HCT116 (cell line): Measurements from ENCODE around the gene PDIA3. TPM values are rescaled to one million over a fixed set of nuclear protein-coding genes. Genes with fewer than 3 reads are reported as not detected.
"Not testable (repeated sequence)": the region's sequence is repeated elsewhere in the genome, so short reads cannot be mapped to it uniquely, and the experiment has no call there.

Experiments used
- ATAC-seq: fragments of 200-7000 bp; cut with Tn5 transposase; 2 replicates; pipeline ENCODE4 v1.9.1; 2020; ENCODE audit warnings: mild to moderate bottlenecking, moderate library complexity
- Bru-seq: library from RNA; stranded (reverse); fragments of 400-500 nt; gene quantifications from one replicate; lab custom pipeline; 2021; lab: Mats Ljungman, UMichigan
- BruChase-seq, 2 experiments: library from RNA; stranded (reverse); fragments of 400-500 nt; gene quantifications; one replicate each; lab custom pipeline; 2021; lab: Mats Ljungman, UMichigan
- BruUV-seq: library from RNA; stranded (reverse); fragments of 400-500 nt; replicated peaks from 2 replicates; lab custom pipeline; 2021; lab: Mats Ljungman, UMichigan
- CTCF ChIA-PET: fragments of 300-600 bp; sonication (Branson Sonifier 250); formaldehyde crosslinking; loops from one replicate; lab custom pipeline; 2021; ENCODE audit warnings: antibody characterized with exemption; lab: Charles Lee
- POLR2A ChIA-PET: fragments of 300-600, 350-600 bp; sonication (Branson Sonifier 250); formaldehyde crosslinking; loops from one replicate; lab custom pipeline; 2021; ENCODE audit warnings: antibody characterized with exemption; lab: Charles Lee
- RAD21 ChIA-PET, 2 experiments: fragments of 300-600 bp; sonication (Branson Sonifier 250); formaldehyde crosslinking; loops; one replicate each; lab custom pipeline; 2023; ENCODE audit warnings: low total read pairs in 2 of 2; ENCODE audit not compliant: uncharacterized antibody in 2 of 2, unreplicated experiment in 2 of 2, low non-redundant PET in 1 of 2; lab: Charles Lee
- DNase-seq: peaks from one replicate; pipeline ENCODE4 v3.0.0-alpha.2; 2010; ENCODE audit warnings: low read depth, low spot score
- H2AFZ ChIP-seq: fragments of 200-600 bp; shearing (Covaris generic), sonication (generic); 2 replicates; pipeline ENCODE4 v1.6.1; 2017; ENCODE audit warnings: low read depth, mixed run types, mixed read lengths, antibody characterized with exemption, low read length; ENCODE audit not compliant: poor library complexity, severe bottlenecking
- H3K27ac ChIP-seq: 2 replicates; pipeline ENCODE4 v1.5.1; 2012; ENCODE audit warnings: low read depth, low read length
- H3K27me3 ChIP-seq: fragments of 200-600 bp; sonication (generic); 2 replicates; pipeline ENCODE4 v1.6.1; 2016; ENCODE audit warnings: mixed run types, low read length, mixed read lengths; ENCODE audit not compliant: insufficient read depth
- H3K36me3 ChIP-seq, 2 experiments: fragments of 200-500 bp in 1 of 2; fragments of 200-600 bp in 1 of 2; sonication (Bioruptor generic) in 1 of 2; sonication (generic) in 1 of 2; 2 replicates each; pipeline versions ENCODE4 v1.5.1 to v1.6.1; 2014 to 2016; ENCODE audit warnings: low read length in 2 of 2, inconsistent platforms in 1 of 2, mixed read lengths in 1 of 2, mixed run types in 1 of 2; ENCODE audit not compliant: insufficient read depth in 2 of 2, control insufficient read depth in 1 of 2
- H3K4me1 ChIP-seq, 2 experiments: fragments of 200-600 bp in 1 of 2; sonication (generic) in 1 of 2; 2 replicates each; pipeline versions ENCODE4 v1.5.1 to v1.6.1; 2012 to 2017; ENCODE audit warnings: low read length in 2 of 2, inconsistent platforms in 1 of 2, mild to moderate bottlenecking in 1 of 2, mixed read lengths in 1 of 2, mixed run types in 1 of 2, moderate library complexity in 1 of 2; ENCODE audit not compliant: insufficient read depth in 2 of 2, control insufficient read depth in 1 of 2
- H3K4me2 ChIP-seq: fragments of 200-600 bp; sonication (generic); 2 replicates; pipeline ENCODE4 v1.6.1; 2017; ENCODE audit warnings: mixed run types, low read length, mixed read lengths
- H3K4me3 ChIP-seq, 2 experiments: fragments of 200-600 bp in 1 of 2; sonication (generic) in 1 of 2; replicated peaks in 1 of 2; 2 replicates each; pipeline ENCODE4 v1.5.1; 2011 to 2016; ENCODE audit warnings: low read length in 2 of 2, control low read depth in 1 of 2, low read depth in 1 of 2, mild to moderate bottlenecking in 1 of 2, mixed read lengths in 1 of 2, mixed run types in 1 of 2
- H3K79me2 ChIP-seq: fragments of 200-600 bp; sonication (generic); 2 replicates; pipeline ENCODE4 v1.6.1; 2017; ENCODE audit warnings: mild to moderate bottlenecking, mixed run types, low read length, moderate library complexity, mixed read lengths; ENCODE audit not compliant: insufficient read depth
- H3K9ac ChIP-seq: fragments of 200-600 bp; sonication (generic); 2 replicates; pipeline ENCODE4 v1.6.1; 2016; ENCODE audit warnings: low read length, mixed read lengths
- H3K9me2 ChIP-seq: fragments of 200-600 bp; sonication (generic), shearing (Covaris generic); 2 replicates; pipeline ENCODE4 v1.6.1; 2017; ENCODE audit warnings: mixed run types, mild to moderate bottlenecking, moderate library complexity; ENCODE audit not compliant: insufficient read depth
- H3K9me3 ChIP-seq, 2 experiments: fragments of 200-500 bp in 1 of 2; fragments of 200-600 bp in 1 of 2; sonication (Bioruptor generic) in 1 of 2; sonication (generic) in 1 of 2; 2 replicates each; pipeline ENCODE4 v1.6.1; 2014 to 2017; ENCODE audit warnings: low read length in 2 of 2, mixed read lengths in 2 of 2, inconsistent platforms in 1 of 2, low read depth in 1 of 2, mild to moderate bottlenecking in 1 of 2, mixed run types in 1 of 2, moderate library complexity in 1 of 2; ENCODE audit not compliant: control insufficient read depth in 1 of 2, insufficient read depth in 1 of 2
- H4K20me1 ChIP-seq: fragments of 200-600 bp; sonication (generic), shearing (Covaris generic); 2 replicates; pipeline ENCODE4 v1.6.1; 2017; ENCODE audit warnings: mixed run types, mild to moderate bottlenecking, moderate library complexity; ENCODE audit not compliant: insufficient read depth
- ELF1 ChIP-seq: IDR thresholded peaks from 2 replicates; pipeline ENCODE4 v1.6.1; 2012; ENCODE audit warnings: low read depth, borderline replicate concordance
- EZH2 ChIP-seq: fragments of 200-600 bp; sonication (generic); IDR thresholded peaks from 2 replicates; pipeline ENCODE4 v1.6.1; 2017; ENCODE audit warnings: antibody characterized with exemption, mixed run types
- POLR2A ChIP-seq: IDR thresholded peaks from 2 replicates; pipeline ENCODE4 v1.7.0; 2011; ENCODE audit warnings: borderline replicate concordance; ENCODE audit not compliant: insufficient read depth, insufficient read length; ENCODE audit errors: extremely low read depth
- POLR2AphosphoS5 ChIP-seq: IDR thresholded peaks from 2 replicates; pipeline ENCODE4 v1.6.1; 2011; ENCODE audit warnings: mild to moderate bottlenecking, low read depth, low read length, moderate library complexity
- SIN3A ChIP-seq: IDR thresholded peaks from 2 replicates; pipeline ENCODE4 v1.6.1; 2012; ENCODE audit warnings: low read depth
- SP1 ChIP-seq: IDR thresholded peaks from 2 replicates; pipeline ENCODE4 v1.6.1; 2012; ENCODE audit warnings: low read depth
- TCF7L2 ChIP-seq: IDR thresholded peaks from 2 replicates; pipeline ENCODE4 v1.7.0; 2011; ENCODE audit warnings: borderline replicate concordance, inconsistent platforms; ENCODE audit not compliant: insufficient read depth, insufficient read length; ENCODE audit errors: extremely low read depth
- YY1 ChIP-seq: IDR thresholded peaks from 2 replicates; pipeline ENCODE4 v1.6.1; 2011; ENCODE audit warnings: low read length, low read depth, moderate library complexity, mild to moderate bottlenecking; ENCODE audit not compliant: insufficient replicate concordance; ENCODE audit errors: extremely low read depth
- ZFX ChIP-seq: fragments of 450-650 bp; IDR thresholded peaks from 2 replicates; pipeline ENCODE4 v1.6.1; 2017
- ZNF274 ChIP-seq: fragments of 200-500 bp; sonication (Bioruptor generic); IDR thresholded peaks from 2 replicates; pipeline ENCODE4 v1.6.1; 2014; ENCODE audit warnings: mild to moderate bottlenecking, low read depth, low read length, inconsistent platforms
- intact Hi-C: fragments of 100-400 bp; cut with micrococcal nuclease; formaldehyde crosslinking; loops from 2 replicates; pipeline ENCODE4 v1.10.0; 2022
- long read RNA-seq: library from polyadenylated mRNA; unstranded; transcript quantifications from one replicate; pipeline ENCODE4 v2.0.0, GENCODE V29; 2021; ENCODE audit not compliant: unreplicated experiment
- polyA plus RNA-seq: library from polyadenylated mRNA; unstranded; fragments of >200 nt; gene quantifications from 2 replicates; pipeline ENCODE4 v1.2.1, GENCODE V29; 2012; ENCODE audit warnings: missing spikeins
- total RNA-seq: library from RNA; stranded (reverse); gene quantifications from one replicate; pipeline ENCODE4 v1.2.1, GENCODE V29; 2021; ENCODE audit not compliant: unreplicated experiment
- TF ChIP-seq, protein P1 (sequence below): IDR thresholded peaks from 2 replicates; pipeline ENCODE4 v1.6.1; 2012
- TF ChIP-seq, protein P2 (sequence below): IDR thresholded peaks from 2 replicates; pipeline ENCODE4 v1.6.1; 2012

The PDIA3 gene
- total RNA-seq, result 435 TPM
- polyA plus RNA-seq, result 446 and 653 TPM in 2 replicates
- Bru-seq, nascent RNA, result percentile 93 among the genes with signal in this experiment
- BruChase-seq, experiment 1, labeled RNA remaining after a 6-hour chase, result percentile 97 among the genes with signal in this experiment
- BruChase-seq, experiment 2, labeled RNA remaining after a 2-hour chase, result percentile 93 among the genes with signal in this experiment
- long read RNA-seq, transcript PDIA3-201 (13 exons, 3,727 nt), result major isoform, 918 of 973 reads
- long read RNA-seq, partial matches to known transcripts, result 24 of 973 reads
- long read RNA-seq, other reads (novel, unspliced or antisense), result 31 of 973 reads

DNA sequence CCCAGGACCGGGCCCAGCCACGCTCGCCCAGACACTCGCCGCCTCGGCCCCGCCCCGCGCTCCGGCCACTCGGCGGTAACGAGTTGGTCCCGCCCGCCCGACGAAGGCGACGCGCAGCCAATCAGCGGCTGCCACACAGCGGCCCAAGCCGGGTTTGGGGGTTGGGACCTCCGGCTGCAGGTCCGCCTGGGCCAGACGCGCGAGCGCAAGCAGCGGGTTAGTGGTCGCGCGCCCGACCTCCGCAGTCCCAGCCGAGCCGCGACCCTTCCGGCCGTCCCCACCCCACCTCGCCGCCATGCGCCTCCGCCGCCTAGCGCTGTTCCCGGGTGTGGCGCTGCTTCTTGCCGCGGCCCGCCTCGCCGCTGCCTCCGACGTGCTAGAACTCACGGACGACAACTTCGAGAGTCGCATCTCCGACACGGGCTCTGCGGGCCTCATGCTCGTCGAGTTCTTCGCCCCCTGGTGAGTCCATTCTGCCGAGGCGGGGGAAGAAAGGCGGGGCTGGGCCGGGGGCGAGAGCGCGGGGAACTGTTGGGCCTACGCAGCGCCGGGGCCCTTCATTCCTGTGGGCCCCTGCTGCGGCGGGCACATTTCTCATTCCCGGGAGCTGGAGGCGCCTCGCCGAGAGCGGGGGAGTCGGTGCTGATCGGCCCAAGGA lies at the start of gene PDIA3:
TSS of gene PDIA3 (plus strand) at position 194 of the 658 bp plus-strand sequence. CDS start at position 296, 102 bp downstream.
- peaks cover 50% of the 10 kb centered on the region for H3K79me2 ChIP-seq
- BruUV-seq, H3K9me2 ChIP-seq, intact Hi-C loops, H4K20me1 ChIP-seq, H3K9me3 ChIP-seq, H3K36me3 ChIP-seq, H3K27me3 ChIP-seq, H2AFZ ChIP-seq: not testable (repeated sequence)
- ChIA-PET CTCF (interaction anchor here (1.1 kb wide), 1 partner anchor 30 kb away, joined by 5 read pairs; the partner anchor contains the start of gene ELL3), RAD21 (interaction anchor here in 1 of 2 experiments (0.6 kb wide), 2 partner anchors 25 to 114 kb away, joined by 5 read pairs; no protein-coding TSS in a partner anchor), POLR2A (interaction anchor here (0.7 to 1.6 kb wide), 5 partner anchors 9 to 329 kb away, joined by 3 to 6 read pairs (median 3); partner anchors contain the start of gene ELL3)
- ATAC-seq, result peak; percentile 96
- DNase-seq, result peak; percentile 73
- peak within 1 kb of the TSS; percentile 78 to 84 for H3K4me3 ChIP-seq
- peak within 1 kb of the TSS; percentile 93 for H3K9ac ChIP-seq
- H3K4me1 ChIP-seq, result peaks cover 3 to 14% of the 10 kb centered on the region in 2 experiments; a peak in 2 of 4 replicates
- H3K27ac ChIP-seq, result peak within 1 kb of the TSS; percentile 75
- TF ChIP-seq SIN3A, result peak; percentile 76; the same call in 1 of the 2 replicates
- peak; percentile 82 for TF ChIP-seq POLR2A
- TF ChIP-seq SP1, result peak; percentile 56
- TF ChIP-seq, protein P1, sequence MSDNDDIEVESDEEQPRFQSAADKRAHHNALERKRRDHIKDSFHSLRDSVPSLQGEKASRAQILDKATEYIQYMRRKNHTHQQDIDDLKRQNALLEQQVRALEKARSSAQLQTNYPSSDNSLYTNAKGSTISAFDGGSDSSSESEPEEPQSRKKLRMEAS, result peak; percentile 67; the same call in 1 of the 2 replicates
- peak; percentile 80 for TF ChIP-seq ZFX
- peak; percentile 79 for TF ChIP-seq POLR2AphosphoS5
- peak within 1 kb of the TSS; percentile 91 for H3K4me2 ChIP-seq

DNA sequence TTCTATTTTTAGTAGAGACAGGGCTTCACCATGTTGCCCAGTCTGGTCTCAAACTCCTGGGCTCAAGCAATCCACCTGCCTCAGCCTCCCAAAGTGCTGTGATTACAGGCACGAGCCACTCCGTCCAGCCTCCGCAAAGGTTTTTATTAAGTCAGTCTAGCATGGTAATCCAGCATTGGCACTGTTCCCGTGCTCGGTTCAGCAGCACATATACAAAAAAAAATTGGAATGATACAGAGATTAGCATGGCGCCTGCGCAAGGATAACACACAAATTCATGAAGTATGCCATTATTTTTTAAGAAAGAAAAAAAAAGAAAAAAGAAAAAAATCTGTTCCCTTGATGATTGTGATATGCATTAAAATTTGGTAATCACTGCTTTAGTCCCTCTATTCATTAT lies 44.1 kb upstream of the PDIA3 start:
- no peak overlapping the region for H3K4me2 ChIP-seq
- no peak overlapping the region for H3K27ac ChIP-seq
- BruUV-seq, result no TSS peak
- no peaks in the 10 kb centered on the region for H3K79me2 ChIP-seq
- H2AFZ ChIP-seq, result no peak overlapping the region
- no peak overlapping the region for H3K9ac ChIP-seq
- ChIA-PET POLR2A (no interaction called here), CTCF (no interaction called here), RAD21 (no interaction called here)
- H3K9me3 ChIP-seq, result no peaks in the 10 kb centered on the region
- intact Hi-C loops, result no loop called here
- DNase-seq (no peak), ATAC-seq (no peak)
- no peaks in the 10 kb centered on the region for H3K36me3 ChIP-seq
- H3K4me3 ChIP-seq, result no peak overlapping the region
- no peaks in the 10 kb centered on the region for H4K20me1 ChIP-seq
- TF ChIP-seq ZNF274 (no peak), TCF7L2 (no peak), ELF1 (no peak), SP1 (no peak), EZH2 (no peak), ZFX (no peak), YY1 (no peak)
- TF ChIP-seq, protein P2, sequence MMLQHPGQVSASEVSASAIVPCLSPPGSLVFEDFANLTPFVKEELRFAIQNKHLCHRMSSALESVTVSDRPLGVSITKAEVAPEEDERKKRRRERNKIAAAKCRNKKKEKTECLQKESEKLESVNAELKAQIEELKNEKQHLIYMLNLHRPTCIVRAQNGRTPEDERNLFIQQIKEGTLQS, result no peak
- TF ChIP-seq, protein P1, result no peak
- no peaks in the 10 kb centered on the region for H3K4me1 ChIP-seq
- H3K27me3 ChIP-seq, result no peaks in the 10 kb centered on the region
- no peaks in the 10 kb centered on the region for H3K9me2 ChIP-seq
